ENCODE data around the gene JTB. TPM values are rescaled to one million over a fixed set of nuclear protein-coding genes. Genes with fewer than 3 reads are reported as not detected.
"Not testable (repeated sequence)": the region's sequence is repeated elsewhere in the genome, so short reads cannot be mapped to it uniquely, and the experiment has no call there.

JTB gene
- polyA plus RNA-seq, 2 of the 4 experiments (the other 2 are of a cell fraction), result 106 to 162 TPM

- no peaks in the 10 kb centered on the region for H3K9me3 ChIP-seq
- no peak overlapping the region for H3K27ac ChIP-seq
- no peak overlapping the region for H3K4me2 ChIP-seq
- H3K4me3 ChIP-seq, result no peak overlapping the region
- H3K4me1 ChIP-seq, result no peaks in the 10 kb centered on the region
- FAIRE-seq, result no peak
- no peak for TF ChIP-seq HMGXB4 (CRISPR knock-in tag; IDR thresholded peaks at IDR 0.05; ENCODE audit: borderline replicate concordance)
- no peak for TF ChIP-seq RAD21 (conservative IDR thresholded peaks at IDR 0.05 in 1 of 2, IDR thresholded peaks at IDR 0.05 in 1 of 2)
- no peak for TF ChIP-seq TFCP2L1 (CRISPR knock-in tag; IDR thresholded peaks at IDR 0.05)
- TF ChIP-seq ESRRA (IDR thresholded peaks at IDR 0.05; ENCODE audit: borderline replicate concordance, low read length), result no peak
- TF ChIP-seq PHF8 (IDR thresholded peaks at IDR 0.05; ENCODE audit: borderline replicate concordance, low read depth), result no peak
- TF ChIP-seq MAFK (IDR thresholded peaks at IDR 0.05; ENCODE audit: partially characterized antibody), result no peak
- no peak for TF ChIP-seq JUNB (IDR thresholded peaks at IDR 0.05)
- TF ChIP-seq REST (IDR thresholded peaks at IDR 0.05), result no peak
- TF ChIP-seq KDM5A (IDR thresholded peaks at IDR 0.05), result no peak
- no peak for TF ChIP-seq CHD2 (IDR thresholded peaks at IDR 0.05; ENCODE audit: low read length, partially characterized antibody)
- TF ChIP-seq ELK1 (IDR thresholded peaks at IDR 0.05; ENCODE audit: low read depth, low read length), result no peak
- TF ChIP-seq ZSCAN20 (CRISPR knock-in tag; IDR thresholded peaks at IDR 0.05), result no peak
- no peak for TF ChIP-seq CTCF (IDR thresholded peaks at IDR 0.05)
- no peak for TF ChIP-seq BHLHE40 (IDR thresholded peaks at IDR 0.05; ENCODE audit: low read depth, low read length)
- ChIA-PET CTCF (interaction anchor here (5.6 kb wide), 1 partner anchor 13 kb away, joined by 27 read pairs; the partner anchor contains the start of gene RAB13), POLR2A (interaction anchor here (2.2 kb wide), 1 partner anchor 10 kb away, joined by 17 read pairs; the partner anchor contains the start of gene RPS27)
- 72% methylated on average over 4 of the region's 4 CpGs for WGBS (ENCODE audit: missing lambda C conversion rate)
- DNase-seq (ENCODE audit: low read depth in 1 of 2, low spot score in 1 of 2), result no peak
- 0 out of 6 replicates have a peak, but pooled peaks of 1 of the 2 experiments have one; percentile 25 for ATAC-seq
Measured at GRCh38 chr1:154000420-154000819, 22.9 kb upstream of the JTB start.

- H3K9me3 ChIP-seq; POLR2A ChIA-PET; CTCF ChIA-PET; H3K4me3 ChIP-seq; FAIRE-seq; H3K4me2 ChIP-seq; H3K27ac ChIP-seq; DNase-seq (ENCODE audit: low read depth in 1 of 2, low spot score in 1 of 2): not testable (repeated sequence)
- WGBS (ENCODE audit: missing lambda C conversion rate), result 87% methylated on average over 10 of the region's 10 CpGs
- H3K4me1 ChIP-seq, result peaks cover 12% of the 10 kb centered on the region; the same call in 2 of the 3 replicates
- ATAC-seq, result peak in 1 of 2 experiments; percentile 47; a peak in 4 of 6 replicates
- TF ChIP-seq MAFK (IDR thresholded peaks at IDR 0.05; ENCODE audit: partially characterized antibody), result peak; percentile 87
Measured at GRCh38 chr1:153996882-153997281, 19.4 kb upstream of the JTB start.
